OCI-M2 (cell line): ENCODE data around the gene FTCD.
A peak's percentile ranks its signal among the peaks of the same experiment; 100 is the strongest.
"Not testable (repeated sequence)": the region's sequence is repeated elsewhere in the genome, so short reads cannot be mapped to it uniquely, and the experiment has no call there.

Source experiments
- DNase-seq: peaks from one replicate; lab custom pipeline; 2025; ENCODE audit not compliant: unreplicated experiment; lab: John Stamatoyannopoulos, UW

Gene FTCD

DNA sequence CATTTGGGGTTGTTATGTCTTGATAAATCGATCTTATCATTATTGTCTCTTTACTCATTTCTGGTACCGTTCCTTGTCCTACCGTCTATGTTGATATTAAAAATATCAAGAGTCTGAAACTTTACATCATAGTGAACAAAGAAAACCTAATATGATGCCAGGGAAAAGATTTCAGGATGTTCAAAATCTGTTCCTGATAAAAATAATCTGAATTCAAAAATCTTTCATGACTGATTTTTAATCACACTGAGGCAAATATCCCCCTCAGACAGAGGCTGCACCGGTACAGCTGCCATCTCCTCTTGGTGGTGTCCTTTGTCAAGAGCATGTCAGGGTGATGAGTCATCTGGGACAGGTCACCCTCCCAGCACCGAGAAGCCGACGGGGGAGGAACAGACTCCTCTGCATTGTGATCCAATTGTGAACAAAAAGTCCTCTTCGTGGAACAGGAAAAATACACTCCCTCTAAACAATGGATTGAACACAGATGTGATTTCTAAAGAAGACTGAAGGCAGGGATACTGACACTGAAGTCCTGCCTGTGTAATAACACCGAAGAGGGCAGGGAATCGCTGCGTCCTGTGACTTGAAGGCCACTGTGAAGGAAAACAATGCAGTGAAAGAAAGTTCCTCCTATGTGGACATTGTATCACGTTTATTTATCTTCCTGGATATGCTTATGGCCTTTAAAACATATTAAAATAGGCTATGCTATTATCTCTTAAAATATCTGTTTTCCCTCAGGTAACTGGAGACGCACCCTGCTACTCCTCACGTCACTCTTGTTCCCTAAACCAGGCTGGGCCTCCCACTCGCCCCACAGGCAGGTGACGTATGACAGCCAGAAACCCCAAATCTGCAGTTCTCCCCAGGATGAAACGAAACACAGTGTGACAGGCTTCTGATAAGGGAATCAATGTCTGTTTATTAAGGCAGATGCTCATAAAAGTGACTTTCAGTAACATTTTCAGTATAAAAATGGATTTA is 33.1 kb upstream of the FTCD start:
- peak; percentile 73 for DNase-seq

DNA sequence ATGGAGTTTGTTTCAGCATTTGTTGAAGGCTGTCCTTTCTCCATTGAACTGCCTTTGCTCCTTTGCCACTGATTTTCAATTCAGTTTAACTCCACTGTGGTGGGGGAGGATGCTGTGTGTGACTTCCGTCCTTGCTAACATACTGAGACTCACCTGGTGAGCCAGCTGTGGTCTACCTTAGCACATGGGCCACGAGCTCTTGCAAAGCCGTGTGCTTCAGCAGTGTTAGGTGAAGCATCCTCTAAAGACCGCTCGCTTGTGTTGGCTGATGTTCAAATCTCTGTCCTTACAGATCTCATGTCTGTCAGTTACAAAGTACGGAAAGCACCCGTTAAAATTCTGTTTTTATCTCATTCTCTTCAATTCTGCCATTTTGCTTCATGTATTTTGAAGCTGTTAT is 32.4 kb upstream of the FTCD start:
- no peak for DNase-seq

DNA sequence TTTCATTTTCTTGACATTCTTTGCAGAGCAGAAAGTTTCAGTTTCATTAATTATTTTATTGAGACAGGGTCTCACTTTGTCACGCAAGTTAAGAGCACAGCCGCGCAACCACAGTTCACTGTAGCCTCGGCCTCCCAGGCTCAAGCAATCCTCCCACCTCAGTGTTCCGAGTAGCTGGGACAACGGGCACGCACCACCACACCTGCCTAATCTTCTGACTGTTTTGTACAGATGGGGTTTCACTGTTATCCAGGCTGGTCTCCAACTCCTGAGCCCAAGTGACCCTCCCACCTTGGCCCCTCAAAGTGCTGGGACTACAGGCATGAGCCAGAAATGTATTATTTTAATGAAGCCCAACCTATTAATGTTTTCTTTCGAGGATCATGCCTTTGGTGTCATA is 31.9 kb upstream of the FTCD start:
- no peak for DNase-seq

DNA sequence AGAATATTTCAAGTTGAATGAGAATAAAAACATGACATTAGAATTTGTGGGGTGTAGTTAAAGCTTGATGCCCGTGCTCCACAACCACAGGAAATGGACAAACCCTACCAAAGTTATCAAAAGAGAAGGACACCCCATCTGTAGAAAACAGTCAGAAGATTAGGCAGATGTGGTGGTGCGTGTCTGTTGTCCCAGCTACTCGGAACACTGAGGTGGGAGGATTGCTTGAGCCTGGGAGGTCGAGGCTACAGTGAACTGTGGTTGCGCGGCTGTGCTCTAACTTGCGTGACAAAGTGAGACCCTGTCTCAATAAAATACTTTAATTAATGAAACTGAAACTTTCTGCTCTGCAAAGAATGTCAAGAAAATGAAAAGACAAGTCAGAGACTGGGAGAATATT is 30.3 kb upstream of the FTCD start:
- DNase-seq = no peak

DNA sequence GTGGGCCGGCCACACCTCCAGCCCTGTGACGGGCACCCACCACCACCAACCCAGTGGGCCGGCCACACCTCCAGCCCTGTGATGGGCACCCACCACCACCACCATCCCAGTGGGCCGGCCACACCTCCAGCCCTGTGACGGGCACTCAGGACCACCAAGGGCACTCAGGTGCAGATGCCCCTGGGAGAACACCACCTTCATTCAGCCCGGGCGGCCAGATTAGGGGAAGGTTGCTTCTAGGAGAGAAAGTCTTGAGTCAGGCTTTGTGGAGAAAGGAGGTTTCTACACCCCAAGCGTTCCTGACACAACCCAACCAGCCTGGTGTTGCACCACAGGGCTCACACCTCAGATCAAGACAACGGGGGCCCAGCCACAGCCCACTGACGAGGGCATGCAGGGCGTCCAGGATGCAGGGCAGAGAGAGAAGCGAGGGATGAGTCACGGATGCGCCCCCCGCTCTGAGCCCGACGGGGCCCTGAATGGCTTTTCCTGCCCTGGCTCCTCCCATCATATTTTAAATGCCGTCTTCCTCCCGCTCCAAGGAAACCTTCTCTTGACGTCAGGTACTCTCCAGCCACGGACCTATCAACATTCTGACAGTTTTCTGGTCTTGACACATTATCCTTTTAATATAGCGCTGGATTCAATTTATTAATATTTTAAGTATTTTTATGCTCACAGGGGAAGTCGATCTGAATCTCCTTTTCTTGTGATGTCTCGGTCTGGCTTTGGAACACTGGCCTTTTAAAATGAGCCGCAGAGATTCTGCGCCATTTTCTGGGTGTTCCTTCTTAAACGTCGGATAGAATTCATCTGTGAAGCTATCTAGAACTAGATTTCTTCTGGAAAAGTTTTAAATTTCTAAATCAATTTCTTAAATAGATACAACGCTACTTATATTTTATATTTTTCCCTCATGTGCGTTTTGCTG is 29.5 kb upstream of the FTCD start:
- DNase-seq = peak; percentile 98

DNA sequence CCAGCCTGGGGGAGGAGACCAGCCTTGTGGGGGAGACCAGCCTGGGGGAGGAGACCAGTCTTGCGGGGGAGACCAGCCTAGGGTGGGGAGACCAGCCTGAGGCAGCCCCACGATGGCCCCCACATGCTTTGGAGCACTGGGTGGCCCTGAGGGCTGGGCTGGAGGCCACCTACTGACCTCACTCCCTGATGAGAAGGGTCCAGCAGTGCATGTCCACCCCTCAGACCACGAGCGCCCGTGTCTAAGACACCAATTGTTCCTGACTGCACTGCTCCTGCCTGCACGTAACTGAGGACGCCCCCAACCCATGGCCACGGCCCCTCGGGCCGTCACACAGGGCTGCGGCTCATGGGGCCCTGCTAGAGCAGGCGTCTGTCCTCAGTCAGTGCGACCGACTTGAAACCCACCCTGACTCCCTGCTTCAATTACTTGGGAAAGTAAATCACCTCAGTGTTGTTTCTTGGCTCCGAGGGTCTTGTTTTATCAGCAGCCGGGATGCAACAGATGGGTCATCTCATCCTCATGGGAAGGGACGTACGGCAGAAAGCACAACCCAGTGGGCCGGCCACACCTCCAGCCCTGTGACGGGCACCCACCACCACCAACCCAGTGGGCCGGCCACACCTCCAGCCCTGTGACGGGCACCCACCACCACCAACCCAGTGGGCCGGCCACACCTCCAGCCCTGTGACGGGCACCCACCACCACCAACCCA is 28.7 kb upstream of the FTCD start, which contains the start of gene SPATC1L:
Gene SPATC1L, minus strand, starts transcription at position 550 of the 715 bp plus-strand sequence. CDS start 1,643 bp downstream, outside the sequence.
- DNase-seq = peak; percentile 92

DNA sequence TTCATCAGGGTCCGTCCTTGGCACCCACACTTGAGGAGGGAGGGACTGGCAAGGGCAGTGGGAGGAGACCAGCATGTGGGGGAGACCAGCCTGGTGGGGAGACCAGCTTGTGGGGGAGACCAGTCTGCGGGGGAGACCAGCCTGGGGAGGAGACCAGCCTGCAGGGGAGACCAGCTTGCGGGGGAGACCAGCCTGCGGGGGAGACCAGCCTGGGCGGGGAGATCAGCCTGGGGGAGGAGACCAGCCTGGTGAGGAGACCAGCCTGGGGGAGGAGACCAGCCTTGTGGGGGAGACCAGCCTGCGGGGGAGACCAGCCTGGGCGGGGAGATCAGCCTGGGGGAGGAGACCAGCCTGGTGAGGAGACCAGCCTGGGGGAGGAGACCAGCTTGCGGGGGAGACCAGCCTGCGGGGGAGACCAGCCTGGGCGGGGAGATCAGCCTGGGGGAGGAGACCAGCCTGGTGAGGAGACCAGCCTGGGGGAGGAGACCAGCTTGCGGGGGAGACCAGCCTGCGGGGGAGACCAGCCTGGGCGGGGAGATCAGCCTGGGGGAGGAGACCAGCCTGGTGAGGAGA is 28.0 kb upstream of the FTCD start:
- DNase-seq = not testable (repeated sequence)

DNA sequence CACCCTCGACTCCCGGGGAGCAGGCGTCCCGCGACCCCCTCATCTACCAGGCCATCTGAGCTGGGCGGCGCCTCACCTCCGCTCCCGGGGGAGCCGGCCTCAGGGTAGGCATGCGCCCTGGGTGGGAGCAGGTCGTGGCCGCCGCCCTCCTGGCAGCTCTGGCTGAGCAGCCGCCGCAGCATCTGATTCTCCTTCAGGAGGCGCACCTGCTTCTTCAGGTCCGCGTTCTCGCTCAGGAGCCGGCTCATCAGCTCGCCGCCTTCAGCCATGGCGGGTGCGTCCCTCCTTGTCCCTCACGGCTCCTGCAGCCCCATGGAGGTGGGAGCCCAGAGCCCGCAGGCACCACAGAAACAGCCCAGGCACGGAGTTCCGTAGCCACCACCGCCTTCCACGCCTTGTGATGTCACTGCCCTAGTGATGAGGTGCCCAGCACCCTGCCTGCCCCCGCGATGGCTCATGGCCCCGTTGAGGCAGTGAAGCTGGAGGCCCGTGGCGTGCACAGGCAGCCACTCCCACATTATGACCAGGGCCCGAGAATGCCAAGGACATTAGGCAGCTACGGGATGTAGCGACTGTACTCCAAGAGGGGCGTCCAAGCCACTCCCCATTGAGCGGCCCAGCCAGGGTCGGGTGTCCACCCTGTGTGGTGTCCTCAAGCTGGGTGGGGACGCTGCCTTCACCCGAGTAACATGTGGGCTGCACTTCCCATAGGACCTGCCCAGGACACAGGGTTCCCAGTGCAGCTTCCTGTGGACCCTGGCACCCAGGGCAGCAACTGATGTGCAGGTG is 27.4 kb upstream of the FTCD start:
- no peak for DNase-seq

DNA sequence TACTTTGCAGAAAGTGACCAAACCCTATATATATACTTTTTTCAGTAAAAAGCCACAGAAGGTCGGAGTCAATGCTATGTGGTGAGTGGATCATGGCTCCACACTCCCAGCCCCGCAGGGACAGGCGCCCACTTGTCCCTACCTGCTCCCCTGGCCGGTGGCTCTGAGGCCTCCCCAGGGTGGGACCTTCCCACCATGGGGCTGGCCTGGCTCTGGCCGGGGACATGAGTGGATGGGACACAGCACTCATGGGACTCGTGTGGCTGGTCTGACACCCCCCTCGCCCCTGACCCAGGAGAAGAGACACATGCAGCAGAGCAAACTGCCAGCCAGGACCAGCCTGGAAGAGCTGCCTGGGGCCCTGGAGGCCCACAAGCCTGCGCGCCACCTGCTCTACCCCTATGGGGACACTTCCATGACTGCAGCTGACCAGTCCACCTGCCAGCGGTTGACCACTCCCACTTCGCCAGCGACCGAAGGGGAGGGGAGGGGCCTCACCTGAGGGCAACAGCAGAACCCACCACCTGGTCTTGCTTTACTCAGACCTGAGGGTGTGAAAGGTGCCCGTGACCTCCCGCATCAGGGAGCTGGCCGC is 26.7 kb upstream of the FTCD start:
- DNase-seq = no peak

DNA sequence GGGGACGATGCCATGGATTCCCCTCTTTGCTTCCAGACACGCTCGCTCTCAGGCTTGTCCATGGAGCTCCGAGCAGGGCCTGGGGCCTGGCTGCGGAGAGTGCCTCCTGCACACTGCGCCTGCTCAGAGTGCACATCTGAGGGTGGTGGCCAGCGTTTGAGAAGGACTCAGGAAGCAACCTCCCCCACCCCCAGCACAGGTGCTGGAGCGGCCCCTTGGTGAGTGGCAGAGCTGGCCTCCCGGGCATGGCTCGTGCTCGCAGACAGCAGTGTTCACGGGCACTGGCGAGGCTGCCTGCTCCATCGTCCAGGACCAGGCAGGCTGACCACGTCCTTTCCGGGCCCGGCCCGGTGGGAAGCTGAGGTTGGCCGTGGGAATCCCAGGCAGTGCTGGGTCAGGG is 26.1 kb upstream of the FTCD start:
- no peak for DNase-seq

DNA sequence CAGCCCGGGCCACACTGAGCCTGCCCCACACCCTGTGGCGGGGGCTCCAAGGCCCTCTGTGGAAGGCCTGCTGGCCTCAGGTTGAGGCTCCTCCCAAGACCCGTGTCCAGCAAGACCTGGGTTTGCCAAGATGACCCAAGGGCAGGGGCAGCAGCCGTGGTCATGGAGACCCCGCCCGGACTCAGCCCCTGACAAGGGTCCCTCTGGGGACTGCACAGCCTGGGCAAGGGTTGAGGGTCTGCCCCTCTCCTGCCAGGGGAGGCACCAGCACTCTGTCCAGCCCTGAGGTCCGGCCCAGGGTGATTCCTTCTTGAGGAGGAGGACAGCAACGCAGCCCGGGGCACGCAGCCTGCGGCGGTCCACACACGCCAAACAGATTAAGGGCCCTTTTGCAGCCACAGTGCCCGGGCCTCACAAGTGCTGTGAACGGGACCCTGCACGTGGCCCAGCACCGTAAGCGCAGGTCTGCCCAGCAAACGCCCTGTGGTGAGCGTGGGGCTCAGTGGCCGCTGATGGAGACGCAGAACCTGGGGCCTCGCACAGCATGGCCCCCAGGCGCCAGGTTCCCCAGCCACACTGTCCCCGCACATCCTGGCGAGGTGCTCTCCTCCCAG is 25.5 kb upstream of the FTCD start:
- no peak for DNase-seq

DNA sequence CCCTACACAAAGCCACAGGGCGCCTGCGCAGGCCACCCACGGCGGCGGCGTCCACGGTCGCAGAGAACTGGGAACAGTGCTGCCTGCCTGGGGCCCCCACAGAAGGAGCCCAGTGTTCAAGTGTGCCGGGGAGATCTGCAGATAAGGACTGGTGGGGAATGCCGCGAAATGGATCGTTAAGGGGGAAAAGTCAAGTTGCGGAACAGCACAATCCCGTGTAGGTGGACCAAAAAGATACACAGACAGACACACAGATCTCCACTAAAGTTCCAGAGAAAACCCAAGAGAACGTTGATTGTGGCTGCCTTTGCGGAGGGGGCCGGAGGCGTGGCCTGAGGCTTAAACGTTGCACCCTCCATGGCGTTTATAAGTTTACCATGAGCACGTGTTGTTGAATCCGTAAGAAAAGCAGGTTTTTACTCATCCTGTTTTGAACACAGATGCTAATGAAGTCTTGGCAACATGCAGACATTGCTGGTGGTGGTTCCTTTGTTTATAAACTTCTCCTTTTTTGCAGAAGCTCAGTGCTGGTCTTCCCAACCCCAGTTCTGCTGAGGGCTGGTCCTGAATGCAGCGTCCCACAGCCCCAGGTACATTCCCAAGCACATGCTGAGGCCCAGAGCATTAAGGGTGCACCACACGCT is 24.8 kb upstream of the FTCD start:
- no peak for DNase-seq

DNA sequence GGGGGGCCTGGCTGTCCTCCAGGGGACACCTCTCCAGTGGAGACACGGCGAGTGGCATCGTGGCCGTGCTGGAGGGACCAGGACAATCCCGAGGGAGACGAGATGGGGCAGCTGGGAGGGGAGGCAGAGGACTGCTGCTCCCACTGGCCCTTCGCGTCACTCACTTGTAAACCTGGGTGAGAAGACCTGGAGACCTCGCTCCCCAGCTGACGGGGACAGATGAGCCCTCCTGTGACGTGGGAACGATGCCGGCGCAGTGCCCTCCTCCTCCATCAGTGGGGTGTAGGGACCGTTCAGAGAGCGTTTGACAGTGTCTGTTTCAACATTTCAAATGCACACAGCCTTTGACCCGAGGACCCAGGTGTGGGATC is 24.3 kb upstream of the FTCD start:
- no peak for DNase-seq

DNA sequence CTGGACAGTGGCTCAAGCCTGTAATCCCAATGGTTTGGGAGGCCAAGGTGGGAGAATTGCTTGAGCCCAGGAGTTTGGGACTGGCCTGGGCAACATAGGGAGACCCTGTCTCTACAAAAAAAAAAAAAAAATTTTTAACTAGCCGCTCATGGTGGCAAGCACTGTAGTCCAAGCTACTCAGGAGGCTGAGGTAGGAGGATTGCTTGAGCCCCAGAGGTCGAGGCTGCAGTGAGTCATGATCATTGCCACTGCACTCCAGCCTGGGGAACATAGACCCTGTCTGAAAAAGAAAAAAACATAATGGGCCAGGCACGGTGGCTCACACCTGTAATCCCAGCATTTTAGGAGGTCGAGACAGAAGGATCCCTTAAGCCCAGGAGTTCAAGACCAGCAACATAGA is 23.6 kb upstream of the FTCD start:
- no peak for DNase-seq

DNA sequence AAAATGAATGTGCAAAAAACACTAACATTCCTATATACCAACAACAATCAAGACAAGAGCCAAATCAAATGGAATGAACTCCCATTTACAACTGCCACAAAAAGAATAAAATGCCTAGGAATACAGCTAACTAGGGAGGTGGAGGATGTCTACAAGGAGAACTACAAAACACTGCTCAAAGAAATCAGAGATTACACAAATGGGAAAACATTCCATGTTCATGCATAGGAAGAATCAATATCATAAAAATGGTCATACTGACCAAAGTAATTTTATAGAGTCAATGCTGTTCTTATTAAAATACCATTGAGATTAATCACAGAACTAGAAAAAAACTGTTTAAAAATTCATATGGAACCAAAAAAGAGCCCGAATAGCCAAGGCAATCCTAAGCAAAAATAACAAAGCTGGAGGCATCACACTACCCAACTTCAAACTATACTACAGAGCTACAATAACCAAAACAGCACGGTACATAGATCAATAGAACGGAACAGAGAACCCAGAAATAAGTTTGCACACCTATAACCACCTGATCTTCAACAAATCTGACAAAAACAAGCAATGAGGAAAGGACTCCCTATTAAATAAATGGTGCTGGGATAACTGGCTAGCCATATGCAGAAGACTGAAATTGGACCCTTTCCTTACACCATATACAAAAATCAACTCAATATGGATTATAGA is 21.2 kb upstream of the FTCD start:
- DNase-seq = not testable (repeated sequence)

DNA sequence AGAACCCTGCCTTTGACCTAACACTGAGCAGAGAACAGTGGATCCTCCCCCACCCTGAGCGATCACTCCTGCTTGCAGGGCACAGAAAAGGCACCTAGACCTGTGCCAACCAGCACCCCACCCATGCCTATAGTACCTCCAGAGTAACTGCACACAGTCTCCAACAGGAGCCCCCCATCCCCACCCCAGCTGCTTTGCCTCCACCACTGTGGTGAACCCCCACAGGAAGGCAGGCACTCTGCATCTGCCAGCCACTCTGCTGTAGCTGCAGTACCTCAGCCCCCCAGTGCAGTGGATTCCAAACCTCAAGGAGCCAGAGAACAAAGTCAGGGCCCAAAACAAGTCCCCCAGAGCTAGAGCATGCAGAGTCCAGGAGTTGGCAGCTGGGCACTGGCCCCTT is 18.2 kb upstream of the FTCD start:
- DNase-seq = no peak

DNA sequence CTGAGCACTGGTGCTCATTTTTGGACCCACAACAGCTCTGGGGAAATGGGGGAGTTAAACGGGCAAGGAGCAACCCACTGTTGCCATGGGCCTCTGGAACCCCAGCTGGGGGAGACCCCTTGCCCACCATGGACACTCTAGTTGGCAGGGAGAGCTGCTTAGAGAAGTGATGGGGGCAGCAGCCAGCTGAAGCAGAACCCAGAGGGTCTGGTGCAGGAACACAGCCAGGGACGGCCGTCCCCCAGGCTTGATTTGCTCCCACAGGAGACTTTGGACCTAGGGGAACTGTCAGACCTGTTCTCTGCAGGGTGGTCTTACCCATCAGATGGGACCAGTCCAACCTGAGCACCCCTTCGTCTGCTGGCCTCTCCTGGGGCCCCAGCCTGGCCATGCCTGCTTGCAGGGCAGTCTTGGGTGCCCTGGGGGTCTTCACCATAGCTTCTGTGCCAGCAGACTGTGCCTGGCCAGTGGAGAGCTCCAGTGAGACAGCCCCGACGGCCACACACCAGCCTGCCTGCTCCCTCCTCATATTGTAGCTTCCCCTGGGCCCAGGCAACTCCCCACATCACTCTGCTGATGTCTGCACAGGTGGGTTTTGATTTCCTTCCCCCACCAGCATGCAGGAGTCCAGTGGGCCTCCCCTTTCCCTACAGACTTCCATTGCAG is 17.6 kb upstream of the FTCD start:
- DNase-seq = no peak
